ENCODE measurements around the gene SCYGR1. TPM values are rescaled to one million over a fixed set of nuclear protein-coding genes. Genes with fewer than 3 reads are reported as not detected.
"Not testable (repeated sequence)": the region's sequence is repeated elsewhere in the genome, so short reads cannot be mapped to it uniquely, and the experiment has no call there.

SCYGR1 gene, protein sequence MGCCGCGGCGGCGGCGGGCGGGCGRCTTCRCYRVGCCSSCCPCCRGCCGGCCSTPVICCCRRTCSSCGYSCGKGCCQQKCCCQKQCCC
- not detected in 3 replicates for total RNA-seq

DNA sequence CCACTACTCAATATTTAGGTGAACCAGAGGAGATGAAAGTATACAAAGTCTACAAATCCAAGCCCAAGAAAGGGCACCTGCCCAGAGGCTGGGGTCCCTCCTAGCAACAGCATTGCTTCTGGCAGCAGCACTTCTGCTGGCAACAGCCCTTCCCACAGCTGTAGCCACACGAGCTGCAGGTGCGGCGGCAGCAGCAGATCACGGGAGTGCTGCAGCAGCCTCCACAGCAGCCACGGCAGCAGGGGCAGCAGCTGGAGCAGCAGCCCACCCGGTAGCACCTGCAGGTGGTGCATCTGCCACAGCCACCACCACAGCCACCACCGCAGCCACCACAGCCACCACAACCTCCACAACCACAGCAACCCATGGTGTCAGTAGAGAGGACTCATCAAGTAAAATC lies at the start of gene SCYGR1:
Gene SCYGR1 (minus strand): TSS at position 367 of the 400 bp plus-strand sequence. CDS start 0 bp downstream, at position 367.
- not testable (repeated sequence) for H3K27ac Mint-ChIP-seq, H3K36me3 Mint-ChIP-seq
- H3K27me3 Mint-ChIP-seq (ENCODE audit: low read depth) = peaks cover 15% of the 10 kb centered on the region

DNA sequence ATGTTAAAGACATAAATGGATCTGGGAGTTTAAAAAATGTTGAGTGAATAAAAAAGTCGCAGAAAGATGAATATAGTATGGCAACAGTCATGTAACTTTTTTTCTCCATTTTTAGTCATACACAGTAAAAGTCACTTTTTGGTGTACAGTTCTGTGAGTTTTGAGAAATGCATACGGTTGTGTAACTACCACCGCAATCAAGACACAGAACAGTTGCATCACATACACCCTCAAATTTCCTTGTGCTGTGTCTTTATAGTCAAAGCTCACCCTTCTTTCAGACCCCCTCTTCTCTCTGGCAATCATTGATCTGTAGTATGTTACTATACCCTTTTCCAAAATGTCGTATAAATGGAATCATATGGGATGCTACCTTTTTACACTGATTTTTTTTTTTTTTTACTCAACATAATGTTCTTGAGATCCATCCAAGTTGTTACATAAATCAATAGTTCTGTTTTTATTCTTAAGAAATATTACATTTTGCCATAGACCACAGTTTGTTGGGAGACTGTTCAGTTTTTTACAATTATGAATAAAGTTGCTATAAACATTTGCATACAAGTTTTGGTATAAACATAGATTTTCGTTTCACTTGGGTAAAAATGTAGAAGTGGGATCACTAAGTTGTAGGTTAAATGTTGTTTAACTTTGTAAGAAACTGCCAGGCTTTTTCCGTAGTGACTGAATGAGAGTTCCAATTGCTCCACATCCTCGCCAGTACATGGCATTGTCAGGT lies 48.9 kb upstream of the SCYGR1 start:
- Mint-ChIP-seq H3K27ac (no peak overlapping the region), H3K4me1 (no peaks in the 10 kb centered on the region), H3K27me3 (ENCODE audit: low read depth) (no peaks in the 10 kb centered on the region), H3K9me3 (peaks cover 11% of the 10 kb centered on the region), H3K36me3 (peaks cover 10% of the 10 kb centered on the region), H3K4me3 (no peak overlapping the region)
- DNase-seq (ENCODE audit: low spot score in 2 of 2, unreplicated experiment in 2 of 2) = no peak
- TF ChIP-seq, protein P1, sequence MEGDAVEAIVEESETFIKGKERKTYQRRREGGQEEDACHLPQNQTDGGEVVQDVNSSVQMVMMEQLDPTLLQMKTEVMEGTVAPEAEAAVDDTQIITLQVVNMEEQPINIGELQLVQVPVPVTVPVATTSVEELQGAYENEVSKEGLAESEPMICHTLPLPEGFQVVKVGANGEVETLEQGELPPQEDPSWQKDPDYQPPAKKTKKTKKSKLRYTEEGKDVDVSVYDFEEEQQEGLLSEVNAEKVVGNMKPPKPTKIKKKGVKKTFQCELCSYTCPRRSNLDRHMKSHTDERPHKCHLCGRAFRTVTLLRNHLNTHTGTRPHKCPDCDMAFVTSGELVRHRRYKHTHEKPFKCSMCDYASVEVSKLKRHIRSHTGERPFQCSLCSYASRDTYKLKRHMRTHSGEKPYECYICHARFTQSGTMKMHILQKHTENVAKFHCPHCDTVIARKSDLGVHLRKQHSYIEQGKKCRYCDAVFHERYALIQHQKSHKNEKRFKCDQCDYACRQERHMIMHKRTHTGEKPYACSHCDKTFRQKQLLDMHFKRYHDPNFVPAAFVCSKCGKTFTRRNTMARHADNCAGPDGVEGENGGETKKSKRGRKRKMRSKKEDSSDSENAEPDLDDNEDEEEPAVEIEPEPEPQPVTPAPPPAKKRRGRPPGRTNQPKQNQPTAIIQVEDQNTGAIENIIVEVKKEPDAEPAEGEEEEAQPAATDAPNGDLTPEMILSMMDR (IDR thresholded peaks at IDR 0.05; ENCODE audit: unreplicated experiment) = no peak

More for the DNA sequence above, at the start of gene SCYGR1:
- not testable (repeated sequence) for H3K4me3 Mint-ChIP-seq; DNase-seq (ENCODE audit: low spot score in 2 of 2, unreplicated experiment in 2 of 2); H3K4me1 Mint-ChIP-seq; H3K9me3 Mint-ChIP-seq

DNA sequence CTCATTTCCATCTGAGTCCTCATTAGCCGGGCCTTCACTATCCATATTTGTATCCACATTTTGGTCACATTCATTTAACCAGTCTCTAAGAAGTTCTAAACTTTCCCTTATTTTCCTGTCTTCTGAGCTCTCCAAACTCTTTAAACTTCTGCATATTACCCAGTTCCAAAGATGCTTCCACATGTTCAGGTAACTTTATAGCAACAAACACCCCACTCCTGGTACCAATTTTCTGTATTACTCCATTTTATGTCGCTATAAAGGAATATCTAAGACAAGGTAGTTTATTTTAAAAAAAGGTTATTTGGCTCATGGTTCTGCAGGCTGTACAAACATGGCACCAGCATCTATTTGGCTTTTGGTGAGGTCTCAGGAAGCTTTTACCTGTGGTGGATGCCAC lies 45.4 kb upstream of the SCYGR1 start:
- Mint-ChIP-seq H3K4me1 (no peaks in the 10 kb centered on the region), H3K9me3 (peaks cover 11% of the 10 kb centered on the region), H3K27ac (no peak overlapping the region), H3K4me3 (no peak overlapping the region), H3K36me3 (peaks cover 10% of the 10 kb centered on the region), H3K27me3 (ENCODE audit: low read depth) (no peaks in the 10 kb centered on the region)
- TF ChIP-seq, protein P1 (IDR thresholded peaks at IDR 0.05; ENCODE audit: unreplicated experiment) = no peak
- DNase-seq (ENCODE audit: low spot score in 2 of 2, unreplicated experiment in 2 of 2) = no peak

DNA sequence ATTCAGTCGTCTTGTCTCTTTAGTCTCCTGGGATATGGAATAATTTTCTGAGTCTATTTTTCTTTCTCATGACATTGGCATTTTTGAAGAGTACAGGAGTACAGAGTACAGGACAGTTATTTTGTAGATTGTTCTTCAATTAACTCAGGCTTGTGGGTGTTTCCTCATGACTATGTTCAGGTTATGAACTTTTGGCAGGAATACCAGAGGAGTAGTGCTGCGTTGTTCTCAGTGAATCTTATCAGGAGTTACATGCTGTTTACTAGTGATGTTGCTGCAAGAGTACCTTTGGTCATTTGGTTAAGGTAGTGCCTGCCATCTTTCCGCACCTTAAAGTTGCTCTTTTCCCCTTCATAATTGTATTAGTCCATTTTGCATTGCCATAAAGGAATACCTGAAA lies 42.9 kb upstream of the SCYGR1 start:
- DNase-seq (ENCODE audit: low spot score in 2 of 2, unreplicated experiment in 2 of 2) = no peak
- H3K4me1 Mint-ChIP-seq = no peaks in the 10 kb centered on the region
- no peak overlapping the region for H3K27ac Mint-ChIP-seq
- H3K36me3 Mint-ChIP-seq = peaks cover 10% of the 10 kb centered on the region
- peaks cover 11% of the 10 kb centered on the region for H3K9me3 Mint-ChIP-seq
- TF ChIP-seq, protein P1 (IDR thresholded peaks at IDR 0.05; ENCODE audit: unreplicated experiment) = no peak
- no peaks in the 10 kb centered on the region for H3K27me3 Mint-ChIP-seq (ENCODE audit: low read depth)
- H3K4me3 Mint-ChIP-seq = no peak overlapping the region

DNA sequence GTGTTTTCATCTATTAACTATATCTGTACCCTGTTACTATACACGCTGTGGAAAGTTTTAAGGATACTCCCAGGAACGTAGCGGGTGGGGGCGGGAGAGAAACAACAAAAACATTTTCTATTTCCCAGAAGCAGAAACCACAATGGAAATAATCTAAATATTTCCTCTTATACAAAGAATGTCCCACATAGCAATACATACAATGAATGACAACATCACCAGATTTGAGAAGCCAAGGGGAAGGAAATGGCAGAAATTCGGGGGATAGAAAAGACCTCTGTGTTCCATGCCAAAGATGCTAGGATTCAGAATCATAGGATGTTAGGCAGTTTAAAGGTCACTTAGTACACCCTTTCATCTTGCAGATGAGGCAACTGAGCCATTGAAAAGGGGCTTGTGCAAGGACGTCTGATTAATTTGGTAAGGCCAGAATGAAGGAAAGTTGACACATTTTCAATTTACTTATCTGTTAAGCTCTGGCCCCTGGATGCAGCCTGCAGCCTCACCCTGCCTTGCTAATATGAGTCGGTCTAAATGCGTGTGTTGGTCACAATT lies 41.1 kb upstream of the SCYGR1 start:
- Mint-ChIP-seq H3K9me3 (peaks cover 11% of the 10 kb centered on the region), H3K4me1 (no peaks in the 10 kb centered on the region)
- DNase-seq (ENCODE audit: low spot score in 2 of 2, unreplicated experiment in 2 of 2) = no peak

More for the DNA sequence above, 41.1 kb upstream of the SCYGR1 start:
- no peak overlapping the region for H3K27ac Mint-ChIP-seq
- peaks cover 10% of the 10 kb centered on the region for H3K36me3 Mint-ChIP-seq
- no peak overlapping the region for H3K4me3 Mint-ChIP-seq
- H3K27me3 Mint-ChIP-seq (ENCODE audit: low read depth) = no peaks in the 10 kb centered on the region
- TF ChIP-seq, protein P1 (IDR thresholded peaks at IDR 0.05; ENCODE audit: unreplicated experiment) = no peak

Measured in mesothelial cell of epicardium (in vitro differentiated cells).